ENCODE results near the gene MYCN. TPM values are rescaled to one million over a fixed set of nuclear protein-coding genes. Genes with fewer than 3 reads are reported as not detected.

Gene MYCN
- total and polyA plus RNA-seq, 2 donors (not counting 3 experiments of a cell fraction or from before 2014, with no cell fraction given), result 0.47 to 6.8 TPM

DNA sequence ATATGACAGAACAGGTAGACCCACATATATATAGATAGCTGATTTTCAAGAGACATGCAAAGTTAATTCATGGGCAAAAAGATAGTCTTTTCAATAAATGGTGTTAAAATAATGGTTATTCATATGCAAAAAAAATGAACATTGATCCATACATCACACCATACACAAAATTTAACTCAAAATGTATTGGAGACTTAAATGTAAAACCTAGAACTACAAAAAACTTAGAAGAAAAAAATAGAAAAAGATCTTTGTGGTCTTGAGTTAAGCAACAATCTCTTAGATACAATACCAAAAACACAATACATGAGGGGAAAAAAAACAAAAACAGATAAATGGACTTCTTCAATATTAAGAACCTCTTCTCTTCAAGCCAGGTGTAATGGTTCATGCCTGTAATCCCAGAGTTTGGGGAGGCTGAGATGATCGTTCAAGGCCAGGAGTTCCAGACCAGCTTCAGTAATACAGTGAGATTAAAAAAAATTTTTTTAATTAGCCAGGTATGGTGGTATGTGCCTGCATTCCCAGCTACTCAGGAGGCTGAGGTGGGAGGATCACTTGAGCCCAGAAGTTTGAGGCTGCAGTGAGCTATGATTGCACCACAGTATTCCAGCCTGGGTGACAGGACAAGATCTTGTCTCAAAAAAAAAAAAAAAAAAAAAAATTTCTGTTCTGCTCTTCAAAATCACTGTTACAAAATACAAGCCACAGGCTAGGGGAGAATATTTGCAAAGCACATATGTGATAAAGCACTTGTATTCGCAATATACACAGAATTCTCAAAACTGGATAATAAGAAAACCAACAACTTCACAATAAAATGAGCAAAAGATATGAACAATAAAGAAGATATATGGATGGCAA lies 32.7 kb upstream of the MYCN start:
- no TSS peak for BruUV-seq (replicated peaks)
- no peaks in the 10 kb centered on the region for H3K4me1 ChIP-seq (ENCODE audit: control insufficient read depth, extremely low read depth, insufficient read depth, low read length)
- H3K9me3 ChIP-seq (replicated peaks; ENCODE audit: control insufficient read depth, insufficient read depth, low read length), result no peaks in the 10 kb centered on the region
- no peaks in the 10 kb centered on the region for H3K36me3 ChIP-seq (ENCODE audit: control insufficient read depth in 2 of 2, extremely low read depth in 1 of 2, insufficient read depth in 2 of 2, low read length in 2 of 2)
- dilution Hi-C loops (cut with MboI; ENCODE audit: extremely low pct_ligation_motif_present, low sequenced_read_pairs) (no loop called here), intact Hi-C loops (cut with micrococcal nuclease) (no loop called here)
- no peaks in the 10 kb centered on the region for H3K27me3 ChIP-seq (ENCODE audit: control insufficient read depth in 2 of 2, insufficient read depth in 2 of 2, low read length in 2 of 2)
- no peak for FAIRE-seq
- POLR2A ChIA-PET, result no interaction called here
- H2AFZ ChIP-seq (ENCODE audit: low read depth, low read length), result no peak overlapping the region
- TF ChIP-seq POLR2A (IDR thresholded peaks at IDR 0.05; ENCODE audit: low read depth, low read length), result no peak
- TF ChIP-seq, protein P1, sequence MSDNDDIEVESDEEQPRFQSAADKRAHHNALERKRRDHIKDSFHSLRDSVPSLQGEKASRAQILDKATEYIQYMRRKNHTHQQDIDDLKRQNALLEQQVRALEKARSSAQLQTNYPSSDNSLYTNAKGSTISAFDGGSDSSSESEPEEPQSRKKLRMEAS (IDR thresholded peaks at IDR 0.05; ENCODE audit: insufficient read depth, insufficient read length), result no peak
- TF ChIP-seq MYC (IDR thresholded peaks at IDR 0.05; ENCODE audit: low read depth, low read length), result no peak
- no peak for TF ChIP-seq EZH2 (IDR thresholded peaks at IDR 0.05; ENCODE audit: borderline replicate concordance, low read depth, low read length, severe bottlenecking)
- TF ChIP-seq FOS (IDR thresholded peaks at IDR 0.05; ENCODE audit: borderline replicate concordance, insufficient read depth, low read length), result no peak
- no peak for TF ChIP-seq POLR2AphosphoS5 (IDR thresholded peaks at IDR 0.05; ENCODE audit: insufficient read depth, low read depth, low read length)
- DNase-seq (ENCODE audit: low read depth, low spot score), result no peak
- H3K27ac ChIP-seq (ENCODE audit: insufficient read depth, low read depth, low read length), result no peak overlapping the region
- no peaks in the 10 kb centered on the region for H4K20me1 ChIP-seq (replicated peaks; ENCODE audit: control insufficient read depth, extremely low read depth, insufficient read depth, low read length)
- H3K4me2 ChIP-seq (ENCODE audit: insufficient read depth, low read length), result no peak overlapping the region
- CTCF ChIA-PET, result interaction anchor here (1.1 kb wide), 1 partner anchor 12 kb away, joined by 4 read pairs; no protein-coding TSS in a partner anchor
- H3K9me1 ChIP-seq (replicated peaks; ENCODE audit: control insufficient read depth, extremely low read depth, insufficient read depth, low read length), result no peaks in the 10 kb centered on the region
- H3K79me2 ChIP-seq (ENCODE audit: control insufficient read depth, insufficient read depth, low read length), result no peaks in the 10 kb centered on the region
- H3K9ac ChIP-seq (replicated peaks; ENCODE audit: extremely low read depth, insufficient read depth, low read length), result no peak overlapping the region
- H3K4me3 ChIP-seq (replicated peaks in 1 of 3; ENCODE audit: insufficient read depth in 1 of 3, low read depth in 1 of 3, low read length in 3 of 3), result no peak overlapping the region

- no peak for DNase-seq (ENCODE audit: low read depth, low spot score)
- POLR2A ChIA-PET, result no interaction called here
- no peaks in the 10 kb centered on the region for H3K79me2 ChIP-seq (ENCODE audit: control insufficient read depth, insufficient read depth, low read length)
- no peaks in the 10 kb centered on the region for H3K36me3 ChIP-seq (ENCODE audit: control insufficient read depth in 2 of 2, extremely low read depth in 1 of 2, insufficient read depth in 2 of 2, low read length in 2 of 2)
- H3K9ac ChIP-seq (replicated peaks; ENCODE audit: extremely low read depth, insufficient read depth, low read length), result no peak overlapping the region
- no peaks in the 10 kb centered on the region for H3K27me3 ChIP-seq (ENCODE audit: control insufficient read depth in 2 of 2, insufficient read depth in 2 of 2, low read length in 2 of 2)
- intact Hi-C loops (cut with micrococcal nuclease), result no loop called here
- CTCF ChIA-PET, result no interaction called here
- H3K4me2 ChIP-seq (ENCODE audit: insufficient read depth, low read length), result no peak overlapping the region
- no peak overlapping the region for H3K4me3 ChIP-seq (replicated peaks in 1 of 3; ENCODE audit: insufficient read depth in 1 of 3, low read depth in 1 of 3, low read length in 3 of 3)
- dilution Hi-C loops (cut with MboI; ENCODE audit: extremely low pct_ligation_motif_present, low sequenced_read_pairs), result no loop called here
- H3K9me1 ChIP-seq (replicated peaks; ENCODE audit: control insufficient read depth, extremely low read depth, insufficient read depth, low read length), result no peaks in the 10 kb centered on the region
- H2AFZ ChIP-seq (ENCODE audit: low read depth, low read length), result no peak overlapping the region
- no peaks in the 10 kb centered on the region for H3K9me3 ChIP-seq (replicated peaks; ENCODE audit: control insufficient read depth, insufficient read depth, low read length)
- no peak overlapping the region for H3K27ac ChIP-seq (ENCODE audit: insufficient read depth, low read depth, low read length)
- H3K4me1 ChIP-seq (ENCODE audit: control insufficient read depth, extremely low read depth, insufficient read depth, low read length), result no peaks in the 10 kb centered on the region
- no TSS peak for BruUV-seq (replicated peaks)
- TF ChIP-seq EZH2 (IDR thresholded peaks at IDR 0.05; ENCODE audit: borderline replicate concordance, low read depth, low read length, severe bottlenecking), result no peak
- TF ChIP-seq GATA2 (IDR thresholded peaks at IDR 0.05; ENCODE audit: insufficient read depth, insufficient read length, low read depth, low read length), result no peak
- TF ChIP-seq MYC (IDR thresholded peaks at IDR 0.05; ENCODE audit: low read depth, low read length), result no peak
- TF ChIP-seq FOS (IDR thresholded peaks at IDR 0.05; ENCODE audit: borderline replicate concordance, insufficient read depth, low read length), result no peak
- FAIRE-seq, result no peak
- no peaks in the 10 kb centered on the region for H4K20me1 ChIP-seq (replicated peaks; ENCODE audit: control insufficient read depth, extremely low read depth, insufficient read depth, low read length)
Observed at GRCh38 chr2:15908371-15908770, 32.0 kb upstream of the MYCN start.

All from endothelial cell of umbilical vein (primary cell).